HPDE6-E6E7 (cell line): ENCODE results near the gene MEG3.

ENCODE experiments used
- DNase-seq: peaks from one replicate; pipeline ENCODE4 v3.0.0; 2011; ENCODE audit warnings: missing footprints; ENCODE audit errors: extremely low spot score

MEG3 gene

GRCh38 chr14:100880271-100881101 is 54.6 kb downstream of the MEG3 start:
- no peak for DNase-seq

- DNase-seq, result no peak
These were observed 55.5 kb downstream of the MEG3 start for GRCh38 chr14:100881211-100882025.

- DNase-seq, result no peak
These were observed 56.4 kb downstream of the MEG3 start for GRCh38 chr14:100882026-100882967.

- DNase-seq, result no peak
These were observed 57.3 kb downstream of the MEG3 start for GRCh38 chr14:100882991-100883788.

- no peak for DNase-seq
These were observed 57.8 kb downstream of the MEG3 start for GRCh38 chr14:100883789-100884101.

GRCh38 chr14:100884456-100884855 is 58.5 kb downstream of the MEG3 start:
- DNase-seq, result no peak

- no peak for DNase-seq
These were observed 59.3 kb downstream of the MEG3 start for GRCh38 chr14:100885196-100885595.

- DNase-seq, result no peak
These were observed 59.7 kb downstream of the MEG3 start for GRCh38 chr14:100885617-100886016.

GRCh38 chr14:100887728-100888335 is 61.9 kb downstream of the MEG3 start:
- no peak for DNase-seq

GRCh38 chr14:100888789-100889315 is 62.9 kb downstream of the MEG3 start:
- DNase-seq, result no peak

- no peak for DNase-seq
These were observed 63.7 kb downstream of the MEG3 start for GRCh38 chr14:100889641-100890040.

GRCh38 chr14:100890061-100890850 is 64.3 kb downstream of the MEG3 start:
- DNase-seq, result no peak

GRCh38 chr14:100891051-100891450 is 65.1 kb downstream of the MEG3 start:
- DNase-seq, result no peak

GRCh38 chr14:100891501-100892445 is 65.9 kb downstream of the MEG3 start:
- no peak for DNase-seq

GRCh38 chr14:100892496-100893227 is 66.7 kb downstream of the MEG3 start:
- no peak for DNase-seq

- no peak for DNase-seq
These were observed 67.3 kb downstream of the MEG3 start for GRCh38 chr14:100893228-100893601.

GRCh38 chr14:100893760-100894159 is 67.8 kb downstream of the MEG3 start:
- DNase-seq, result no peak

GRCh38 chr14:100894416-100894815 is 68.5 kb downstream of the MEG3 start:
- DNase-seq, result no peak
